ENCODE results near the gene CYP4A22.
"Not testable (repeated sequence)": the region's sequence is repeated elsewhere in the genome, so short reads cannot be mapped to it uniquely, and the experiment has no call there.

CYP4A22 gene

GRCh38 chr1:47192458-47193384 is 55.5 kb downstream of the CYP4A22 start:
- H3K27me3 ChIP-seq: no peaks in the 10 kb centered on the region
- H3K4me3 ChIP-seq (ENCODE audit: low read depth in 1 of 2, low read length in 1 of 2): no peak overlapping the region
- no peaks in the 10 kb centered on the region for H3K36me3 ChIP-seq
- peak; percentile 82 for TF ChIP-seq CTCF (IDR thresholded peaks at IDR 0.05)
- H3K4me1 ChIP-seq (ENCODE audit: control insufficient read depth in 1 of 2, insufficient read depth in 1 of 2, low read depth in 1 of 2, low read length in 1 of 2): no peaks in the 10 kb centered on the region
- H3K27ac ChIP-seq: no peak overlapping the region
- no peaks in the 10 kb centered on the region for H3K9me3 ChIP-seq

- not testable (repeated sequence) for H3K4me1 ChIP-seq (ENCODE audit: control insufficient read depth in 1 of 2, insufficient read depth in 1 of 2, low read depth in 1 of 2, low read length in 1 of 2); H3K27ac ChIP-seq; H3K4me3 ChIP-seq (ENCODE audit: low read depth in 1 of 2, low read length in 1 of 2); H3K9me3 ChIP-seq; H3K27me3 ChIP-seq; H3K36me3 ChIP-seq
Measured at GRCh38 chr1:47193496-47193895, 56.3 kb downstream of the CYP4A22 start.

- TF ChIP-seq CTCF (IDR thresholded peaks at IDR 0.05): no peak
- Histone ChIP-seq H3K27me3 (no peaks in the 10 kb centered on the region), H3K9me3 (no peaks in the 10 kb centered on the region), H3K27ac (no peak overlapping the region), H3K4me3 (ENCODE audit: low read depth in 1 of 2, low read length in 1 of 2) (no peak overlapping the region), H3K36me3 (no peaks in the 10 kb centered on the region), H3K4me1 (ENCODE audit: control insufficient read depth in 1 of 2, insufficient read depth in 1 of 2, low read depth in 1 of 2, low read length in 1 of 2) (no peaks in the 10 kb centered on the region)
Measured at GRCh38 chr1:47194311-47194710, 57.1 kb downstream of the CYP4A22 start.

GRCh38 chr1:47195981-47196380 is 58.7 kb downstream of the CYP4A22 start:
- not testable (repeated sequence) for H3K4me1 ChIP-seq (ENCODE audit: control insufficient read depth in 1 of 2, insufficient read depth in 1 of 2, low read depth in 1 of 2, low read length in 1 of 2)

GRCh38 chr1:47196622-47197021 is 59.4 kb downstream of the CYP4A22 start:
- no peak overlapping the region for H3K4me3 ChIP-seq (ENCODE audit: low read depth in 1 of 2, low read length in 1 of 2)
- peaks cover 6% of the 10 kb centered on the region for H3K27me3 ChIP-seq

More at GRCh38 chr1:47195981-47196380, 58.7 kb downstream of the CYP4A22 start:
- not testable (repeated sequence) for H3K27ac ChIP-seq; H3K9me3 ChIP-seq; H3K4me3 ChIP-seq (ENCODE audit: low read depth in 1 of 2, low read length in 1 of 2); H3K27me3 ChIP-seq; H3K36me3 ChIP-seq

GRCh38 chr1:47198214-47198613 is 61.0 kb downstream of the CYP4A22 start:
- TF ChIP-seq CTCF (IDR thresholded peaks at IDR 0.05): no peak
- Histone ChIP-seq H3K4me1 (ENCODE audit: control insufficient read depth in 1 of 2, insufficient read depth in 1 of 2, low read depth in 1 of 2, low read length in 1 of 2) (no peaks in the 10 kb centered on the region), H3K27me3 (peaks cover 9% of the 10 kb centered on the region), H3K9me3 (no peaks in the 10 kb centered on the region), H3K27ac (no peak overlapping the region), H3K4me3 (ENCODE audit: low read depth in 1 of 2, low read length in 1 of 2) (no peak overlapping the region), H3K36me3 (no peaks in the 10 kb centered on the region)

More at GRCh38 chr1:47196622-47197021, 59.4 kb downstream of the CYP4A22 start:
- no peak for TF ChIP-seq CTCF (IDR thresholded peaks at IDR 0.05)
- H3K27ac ChIP-seq: no peak overlapping the region
- H3K9me3 ChIP-seq: no peaks in the 10 kb centered on the region
- H3K36me3 ChIP-seq: no peaks in the 10 kb centered on the region
- no peaks in the 10 kb centered on the region for H3K4me1 ChIP-seq (ENCODE audit: control insufficient read depth in 1 of 2, insufficient read depth in 1 of 2, low read depth in 1 of 2, low read length in 1 of 2)

Measured in neutrophil (primary cell).